Suprapubic skin (tissue), 3 donors: ENCODE data around the gene L3MBTL1.

ENCODE experiments used
- CTCF ChIP-seq, 2 donors: fragments of 200-600 bp in 1 of 2; fragments of 450-650 bp in 1 of 2; sonication (generic) in 1 of 2; IDR thresholded peaks; one replicate each; pipeline ENCODE4 v1.5.1; 2016 to 2019; ENCODE audit warnings: antibody characterized with exemption in 2 of 2, mild to moderate bottlenecking in 1 of 2, moderate library complexity in 1 of 2
- EP300 ChIP-seq: sonication (generic); formaldehyde crosslinking; IDR thresholded peaks from one replicate; pipeline ENCODE4 v1.6.1; 2017; ENCODE audit warnings: antibody characterized with exemption
- POLR2A ChIP-seq, 2 donors: fragments of 450-650 bp; IDR thresholded peaks; one replicate each; pipeline ENCODE4 v1.6.1; 2017; ENCODE audit warnings: antibody characterized with exemption in 2 of 2, mild to moderate bottlenecking in 2 of 2, moderate library complexity in 2 of 2

GRCh38 chr20:43536817-43537440 lies 29.4 kb downstream of the L3MBTL1 start:
- no peak for TF ChIP-seq POLR2A (IDR thresholded peaks at IDR 0.05)
- no peak for TF ChIP-seq EP300
- TF ChIP-seq CTCF (IDR thresholded peaks at IDR 0.05), result no peak
